HCT116 (cell line): ENCODE measurements around the gene HNRNPA2B1. TPM values are rescaled to one million over a fixed set of nuclear protein-coding genes. Genes with fewer than 3 reads are reported as not detected.

ENCODE experiments used
- ATAC-seq: fragments of 200-7000 bp; cut with Tn5 transposase; 2 replicates; pipeline ENCODE4 v1.9.1; 2020; ENCODE audit warnings: mild to moderate bottlenecking, moderate library complexity
- BruUV-seq: library from RNA; stranded (reverse); fragments of 400-500 nt; replicated peaks from 2 replicates; lab custom pipeline; 2021; lab: Mats Ljungman, UMichigan
- CTCF ChIA-PET: fragments of 300-600 bp; sonication (Branson Sonifier 250); formaldehyde crosslinking; loops from one replicate; lab custom pipeline; 2021; ENCODE audit warnings: antibody characterized with exemption; lab: Charles Lee
- POLR2A ChIA-PET: fragments of 300-600, 350-600 bp; sonication (Branson Sonifier 250); formaldehyde crosslinking; loops from one replicate; lab custom pipeline; 2021; ENCODE audit warnings: antibody characterized with exemption; lab: Charles Lee
- RAD21 ChIA-PET, 2 experiments: fragments of 300-600 bp; sonication (Branson Sonifier 250); formaldehyde crosslinking; loops; one replicate each; lab custom pipeline; 2023; ENCODE audit warnings: low total read pairs in 2 of 2; ENCODE audit not compliant: uncharacterized antibody in 2 of 2, unreplicated experiment in 2 of 2, low non-redundant PET in 1 of 2; lab: Charles Lee
- DNase-seq: peaks from one replicate; pipeline ENCODE4 v3.0.0-alpha.2; 2010; ENCODE audit warnings: low read depth, low spot score
- H2AFZ ChIP-seq: fragments of 200-600 bp; shearing (Covaris generic), sonication (generic); 2 replicates; pipeline ENCODE4 v1.6.1; 2017; ENCODE audit warnings: low read depth, mixed run types, mixed read lengths, antibody characterized with exemption, low read length; ENCODE audit not compliant: poor library complexity, severe bottlenecking
- H3K27ac ChIP-seq: 2 replicates; pipeline ENCODE4 v1.5.1; 2012; ENCODE audit warnings: low read depth, low read length
- H3K27me3 ChIP-seq: fragments of 200-600 bp; sonication (generic); 2 replicates; pipeline ENCODE4 v1.6.1; 2016; ENCODE audit warnings: mixed run types, low read length, mixed read lengths; ENCODE audit not compliant: insufficient read depth
- H3K36me3 ChIP-seq, 2 experiments: fragments of 200-500 bp in 1 of 2; fragments of 200-600 bp in 1 of 2; sonication (Bioruptor generic) in 1 of 2; sonication (generic) in 1 of 2; 2 replicates each; pipeline versions ENCODE4 v1.5.1 to v1.6.1; 2014 to 2016; ENCODE audit warnings: low read length in 2 of 2, inconsistent platforms in 1 of 2, mixed read lengths in 1 of 2, mixed run types in 1 of 2; ENCODE audit not compliant: insufficient read depth in 2 of 2, control insufficient read depth in 1 of 2
- H3K4me1 ChIP-seq, 2 experiments: fragments of 200-600 bp in 1 of 2; sonication (generic) in 1 of 2; 2 replicates each; pipeline versions ENCODE4 v1.5.1 to v1.6.1; 2012 to 2017; ENCODE audit warnings: low read length in 2 of 2, inconsistent platforms in 1 of 2, mild to moderate bottlenecking in 1 of 2, mixed read lengths in 1 of 2, mixed run types in 1 of 2, moderate library complexity in 1 of 2; ENCODE audit not compliant: insufficient read depth in 2 of 2, control insufficient read depth in 1 of 2
- H3K4me2 ChIP-seq: fragments of 200-600 bp; sonication (generic); 2 replicates; pipeline ENCODE4 v1.6.1; 2017; ENCODE audit warnings: mixed run types, low read length, mixed read lengths
- H3K4me3 ChIP-seq, 2 experiments: fragments of 200-600 bp in 1 of 2; sonication (generic) in 1 of 2; replicated peaks in 1 of 2; 2 replicates each; pipeline ENCODE4 v1.5.1; 2011 to 2016; ENCODE audit warnings: low read length in 2 of 2, control low read depth in 1 of 2, low read depth in 1 of 2, mild to moderate bottlenecking in 1 of 2, mixed read lengths in 1 of 2, mixed run types in 1 of 2
- H3K79me2 ChIP-seq: fragments of 200-600 bp; sonication (generic); 2 replicates; pipeline ENCODE4 v1.6.1; 2017; ENCODE audit warnings: mild to moderate bottlenecking, mixed run types, low read length, moderate library complexity, mixed read lengths; ENCODE audit not compliant: insufficient read depth
- H3K9ac ChIP-seq: fragments of 200-600 bp; sonication (generic); 2 replicates; pipeline ENCODE4 v1.6.1; 2016; ENCODE audit warnings: low read length, mixed read lengths
- H3K9me2 ChIP-seq: fragments of 200-600 bp; sonication (generic), shearing (Covaris generic); 2 replicates; pipeline ENCODE4 v1.6.1; 2017; ENCODE audit warnings: mixed run types, mild to moderate bottlenecking, moderate library complexity; ENCODE audit not compliant: insufficient read depth
- H3K9me3 ChIP-seq, 2 experiments: fragments of 200-500 bp in 1 of 2; fragments of 200-600 bp in 1 of 2; sonication (Bioruptor generic) in 1 of 2; sonication (generic) in 1 of 2; 2 replicates each; pipeline ENCODE4 v1.6.1; 2014 to 2017; ENCODE audit warnings: low read length in 2 of 2, mixed read lengths in 2 of 2, inconsistent platforms in 1 of 2, low read depth in 1 of 2, mild to moderate bottlenecking in 1 of 2, mixed run types in 1 of 2, moderate library complexity in 1 of 2; ENCODE audit not compliant: control insufficient read depth in 1 of 2, insufficient read depth in 1 of 2
- H4K20me1 ChIP-seq: fragments of 200-600 bp; sonication (generic), shearing (Covaris generic); 2 replicates; pipeline ENCODE4 v1.6.1; 2017; ENCODE audit warnings: mixed run types, mild to moderate bottlenecking, moderate library complexity; ENCODE audit not compliant: insufficient read depth
- CBX3 ChIP-seq: IDR thresholded peaks from 2 replicates; pipeline ENCODE4 v1.6.1; 2012; ENCODE audit warnings: low read depth
- CEBPB ChIP-seq: IDR thresholded peaks from 2 replicates; pipeline ENCODE4 v1.6.1; 2012; ENCODE audit warnings: low read depth
- EGR1 ChIP-seq: IDR thresholded peaks from 2 replicates; pipeline ENCODE4 v1.6.1; 2012; ENCODE audit warnings: low read depth
- ELF1 ChIP-seq: IDR thresholded peaks from 2 replicates; pipeline ENCODE4 v1.6.1; 2012; ENCODE audit warnings: low read depth, borderline replicate concordance
- EZH2 ChIP-seq: fragments of 200-600 bp; sonication (generic); IDR thresholded peaks from 2 replicates; pipeline ENCODE4 v1.6.1; 2017; ENCODE audit warnings: antibody characterized with exemption, mixed run types
- EZH2phosphoT487 ChIP-seq: fragments of 200-600 bp; IDR thresholded peaks from 2 replicates; pipeline ENCODE4 v1.6.1; 2018; ENCODE audit warnings: antibody characterized with exemption, borderline replicate concordance
- FOSL1 ChIP-seq: IDR thresholded peaks from 2 replicates; pipeline ENCODE4 v1.6.1; 2012; ENCODE audit warnings: low read depth
- JUND ChIP-seq: IDR thresholded peaks from 2 replicates; pipeline ENCODE4 v1.6.1; 2012
- POLR2AphosphoS5 ChIP-seq: IDR thresholded peaks from 2 replicates; pipeline ENCODE4 v1.6.1; 2011; ENCODE audit warnings: mild to moderate bottlenecking, low read depth, low read length, moderate library complexity
- RAD21 ChIP-seq: IDR thresholded peaks from 2 replicates; pipeline ENCODE4 v1.6.1; 2012; ENCODE audit warnings: low read depth, mild to moderate bottlenecking
- REST ChIP-seq: IDR thresholded peaks from 2 replicates; pipeline ENCODE4 v1.6.1; 2012; ENCODE audit warnings: low read depth
- SIN3A ChIP-seq: IDR thresholded peaks from 2 replicates; pipeline ENCODE4 v1.6.1; 2012; ENCODE audit warnings: low read depth
- SP1 ChIP-seq: IDR thresholded peaks from 2 replicates; pipeline ENCODE4 v1.6.1; 2012; ENCODE audit warnings: low read depth
- SRF ChIP-seq: IDR thresholded peaks from 2 replicates; pipeline ENCODE4 v1.6.1; 2012; ENCODE audit warnings: low read depth
- TCF7L2 ChIP-seq: IDR thresholded peaks from 2 replicates; pipeline ENCODE4 v1.7.0; 2011; ENCODE audit warnings: borderline replicate concordance, inconsistent platforms; ENCODE audit not compliant: insufficient read depth, insufficient read length; ENCODE audit errors: extremely low read depth
- YY1 ChIP-seq: IDR thresholded peaks from 2 replicates; pipeline ENCODE4 v1.6.1; 2011; ENCODE audit warnings: low read length, low read depth, moderate library complexity, mild to moderate bottlenecking; ENCODE audit not compliant: insufficient replicate concordance; ENCODE audit errors: extremely low read depth
- ZNF274 ChIP-seq: fragments of 200-500 bp; sonication (Bioruptor generic); IDR thresholded peaks from 2 replicates; pipeline ENCODE4 v1.6.1; 2014; ENCODE audit warnings: mild to moderate bottlenecking, low read depth, low read length, inconsistent platforms
- intact Hi-C: fragments of 100-400 bp; cut with micrococcal nuclease; formaldehyde crosslinking; loops from 2 replicates; pipeline ENCODE4 v1.10.0; 2022
- total RNA-seq: library from RNA; stranded (reverse); gene quantifications from one replicate; pipeline ENCODE4 v1.2.1, GENCODE V29; 2021; ENCODE audit not compliant: unreplicated experiment
- TF ChIP-seq, protein P1 (sequence below): IDR thresholded peaks from 2 replicates; pipeline ENCODE4 v1.6.1; 2011; ENCODE audit warnings: mild to moderate bottlenecking, low read length, moderate library complexity; ENCODE audit not compliant: insufficient replicate concordance; ENCODE audit errors: extremely low read depth
- TF ChIP-seq, protein P2 (sequence below): IDR thresholded peaks from 2 replicates; pipeline ENCODE4 v1.6.1; 2012

The HNRNPA2B1 gene
- total RNA-seq, 1 experiment from 2014 or later: 870 TPM

GRCh38 chr7:26140380-26140779 is 60.2 kb downstream of the HNRNPA2B1 start:
- Histone ChIP-seq H3K27ac (no peak overlapping the region), H3K79me2 (no peaks in the 10 kb centered on the region), H3K9ac (no peak overlapping the region), H3K4me2 (no peak overlapping the region), H3K36me3 (no peaks in the 10 kb centered on the region), H4K20me1 (no peaks in the 10 kb centered on the region), H3K9me3 (no peaks in the 10 kb centered on the region), H3K4me3 (no peak overlapping the region), H3K9me2 (no peaks in the 10 kb centered on the region), H3K27me3 (no peaks in the 10 kb centered on the region), H2AFZ (no peak overlapping the region), H3K4me1 (no peaks in the 10 kb centered on the region)
- no peak for TF ChIP-seq YY1
- no peak for TF ChIP-seq CEBPB
- no peak for TF ChIP-seq ELF1
- no peak for TF ChIP-seq SP1
- no peak for TF ChIP-seq POLR2AphosphoS5
- TF ChIP-seq RAD21: no peak
- TF ChIP-seq EGR1: no peak
- TF ChIP-seq CBX3: no peak
- TF ChIP-seq ZNF274: no peak
- TF ChIP-seq, protein P1, sequence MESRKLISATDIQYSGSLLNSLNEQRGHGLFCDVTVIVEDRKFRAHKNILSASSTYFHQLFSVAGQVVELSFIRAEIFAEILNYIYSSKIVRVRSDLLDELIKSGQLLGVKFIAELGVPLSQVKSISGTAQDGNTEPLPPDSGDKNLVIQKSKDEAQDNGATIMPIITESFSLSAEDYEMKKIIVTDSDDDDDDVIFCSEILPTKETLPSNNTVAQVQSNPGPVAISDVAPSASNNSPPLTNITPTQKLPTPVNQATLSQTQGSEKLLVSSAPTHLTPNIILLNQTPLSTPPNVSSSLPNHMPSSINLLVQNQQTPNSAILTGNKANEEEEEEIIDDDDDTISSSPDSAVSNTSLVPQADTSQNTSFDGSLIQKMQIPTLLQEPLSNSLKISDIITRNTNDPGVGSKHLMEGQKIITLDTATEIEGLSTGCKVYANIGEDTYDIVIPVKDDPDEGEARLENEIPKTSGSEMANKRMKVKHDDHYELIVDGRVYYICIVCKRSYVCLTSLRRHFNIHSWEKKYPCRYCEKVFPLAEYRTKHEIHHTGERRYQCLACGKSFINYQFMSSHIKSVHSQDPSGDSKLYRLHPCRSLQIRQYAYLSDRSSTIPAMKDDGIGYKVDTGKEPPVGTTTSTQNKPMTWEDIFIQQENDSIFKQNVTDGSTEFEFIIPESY: no peak
- TF ChIP-seq EZH2phosphoT487: no peak
- TF ChIP-seq TCF7L2: no peak
- no peak for TF ChIP-seq REST
- no peak for TF ChIP-seq SIN3A
- TF ChIP-seq JUND: no peak
- TF ChIP-seq EZH2: no peak
- no peak for TF ChIP-seq FOSL1
- TF ChIP-seq, protein P2, sequence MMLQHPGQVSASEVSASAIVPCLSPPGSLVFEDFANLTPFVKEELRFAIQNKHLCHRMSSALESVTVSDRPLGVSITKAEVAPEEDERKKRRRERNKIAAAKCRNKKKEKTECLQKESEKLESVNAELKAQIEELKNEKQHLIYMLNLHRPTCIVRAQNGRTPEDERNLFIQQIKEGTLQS: no peak
- no peak for TF ChIP-seq SRF
- RAD21 ChIA-PET: no interaction called here
- CTCF ChIA-PET: no interaction called here
- BruUV-seq: no TSS peak
- ATAC-seq: no peak
- DNase-seq: no peak
- POLR2A ChIA-PET: no interaction called here
- intact Hi-C loops: no loop called here
